Adrenal gland (tissue), 5 donors: ENCODE measurements around the gene PQBP1.

Experiments used
- CTCF ChIP-seq, 6 experiments: fragments of 450-650 bp in 4 of 6; fragments of 200-600 bp in 2 of 6; sonication (generic) in 1 of 6; IDR thresholded peaks; 1 replicate in 5 of 6; 2 replicates in 1 of 6; pipeline versions ENCODE4 v1.5.1 to v1.8.0; 2016 to 2021; ENCODE audit warnings: antibody characterized with exemption in 6 of 6, mild to moderate bottlenecking in 2 of 6, moderate library complexity in 1 of 6
- POLR2A ChIP-seq, 2 donors: fragments of 450-650 bp; IDR thresholded peaks; one replicate each; pipeline ENCODE4 v1.6.1; 2017; ENCODE audit warnings: antibody characterized with exemption in 2 of 2, mild to moderate bottlenecking in 2 of 2, moderate library complexity in 1 of 2
- donor health status: DM: no; HTN: no; CAD: no.

- TF ChIP-seq CTCF (IDR thresholded peaks at IDR 0.05) (no peak), POLR2A (IDR thresholded peaks at IDR 0.05) (no peak)
These were observed 37.6 kb downstream of the PQBP1 start for GRCh38 chrX:48935301-48935670.
